SK-N-MC (cell line): ENCODE results near the gene ZNF575.

Experiments used
- EZH2 ChIP-seq: fragments of 200-600 bp; sonication (generic); IDR thresholded peaks from one replicate; pipeline ENCODE4 v1.6.1; 2017; ENCODE audit warnings: antibody characterized with exemption
- POLR2AphosphoS5 ChIP-seq: IDR thresholded peaks from 2 replicates; pipeline ENCODE4 v1.6.1; 2012; ENCODE audit warnings: mild to moderate bottlenecking, low read depth, low read length, borderline replicate concordance

GRCh38 chr19:43545276-43545675 lies 12.3 kb downstream of the ZNF575 start:
- TF ChIP-seq POLR2AphosphoS5 (no peak), EZH2 (no peak)
